RWPE2 (cell line): ENCODE data around the gene SMCHD1.
"Not testable (repeated sequence)": the region's sequence is repeated elsewhere in the genome, so short reads cannot be mapped to it uniquely, and the experiment has no call there.

Experiments used
- ATAC-seq: fragments of 200-7000 bp; cut with Tn5 transposase; 3 replicates; pipeline ENCODE4 v1.9.1; 2021; ENCODE audit warnings: low read depth
- DNase-seq: peaks from one replicate; pipeline ENCODE4 v3.0.0-alpha.2; 2020; ENCODE audit warnings: low spot score
- H3K27ac ChIP-seq: fragments of 450-650 bp; 2 replicates; pipeline ENCODE4 v1.5.1; 2017; ENCODE audit warnings: mild to moderate bottlenecking; ENCODE audit not compliant: poor library complexity, severe bottlenecking
- H3K27me3 ChIP-seq: fragments of 250-450 bp; sonication (Bioruptor Pico); 2 replicates; pipeline ENCODE4 v1.5.1; 2021; ENCODE audit warnings: mild to moderate bottlenecking, moderate library complexity; ENCODE audit not compliant: insufficient read depth, poor library complexity, severe bottlenecking
- H3K36me3 ChIP-seq: fragments of 250-450 bp; sonication (Bioruptor Pico); 2 replicates; pipeline ENCODE4 v1.5.1; 2020; ENCODE audit warnings: low read depth, mild to moderate bottlenecking, moderate library complexity
- H3K4me1 ChIP-seq: fragments of 250-450 bp; sonication (Bioruptor Pico); 2 replicates; pipeline ENCODE4 v1.5.1; 2021; ENCODE audit warnings: mild to moderate bottlenecking, moderate library complexity; ENCODE audit not compliant: insufficient read depth, poor library complexity, severe bottlenecking
- H3K4me3 ChIP-seq: fragments of 250-450 bp; sonication (Bioruptor Pico); 2 replicates; pipeline ENCODE4 v1.5.1; 2021; ENCODE audit warnings: mild to moderate bottlenecking, moderate library complexity; ENCODE audit not compliant: severe bottlenecking
- H3K9me3 ChIP-seq: fragments of 250-450 bp; sonication (Bioruptor Pico); 2 replicates; pipeline ENCODE4 v1.5.1; 2021; ENCODE audit warnings: mild to moderate bottlenecking, moderate library complexity; ENCODE audit not compliant: severe bottlenecking
- CTCF ChIP-seq: fragments of 450-650 bp; IDR thresholded peaks from one replicate; pipeline ENCODE4 v1.5.1; 2017; ENCODE audit warnings: mild to moderate bottlenecking, moderate library complexity; ENCODE audit not compliant: poor library complexity, severe bottlenecking

Gene SMCHD1

GRCh38 chr18:2719040-2719439 is 63.5 kb downstream of the SMCHD1 start:
- no peak for TF ChIP-seq CTCF
- Histone ChIP-seq H3K4me1 (no peaks in the 10 kb centered on the region), H3K4me3 (no peak overlapping the region), H3K27ac (no peak overlapping the region), H3K27me3 (no peaks in the 10 kb centered on the region), H3K36me3 (peaks cover 91% of the 10 kb centered on the region), H3K9me3 (peaks cover 3% of the 10 kb centered on the region)
- no peak for ATAC-seq
- no peak for DNase-seq

DNA sequence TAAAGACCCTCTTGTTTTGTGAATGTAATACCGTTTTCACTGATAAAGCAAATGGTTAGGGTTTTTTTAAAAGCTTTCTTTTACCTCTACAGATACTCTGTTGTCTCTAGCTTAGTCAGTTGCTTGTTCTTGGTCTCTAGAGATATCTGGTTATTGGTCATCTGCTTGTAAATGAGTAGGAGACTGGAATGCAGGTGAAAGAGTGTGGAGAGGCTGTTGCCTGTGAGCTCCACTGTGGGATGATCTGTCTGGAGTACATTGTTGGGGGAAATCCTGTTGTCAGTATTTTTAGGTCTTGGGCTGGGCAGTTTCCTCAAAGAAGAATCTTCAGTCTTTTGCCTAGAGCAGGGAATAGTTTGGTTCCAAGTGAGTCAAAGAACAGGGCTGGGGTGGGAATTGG is 67.7 kb downstream of the SMCHD1 start:
- no peak overlapping the region for H3K4me3 ChIP-seq
- peaks cover 100% of the 10 kb centered on the region for H3K36me3 ChIP-seq
- TF ChIP-seq CTCF, result no peak
- no peak overlapping the region for H3K27ac ChIP-seq
- no peaks in the 10 kb centered on the region for H3K27me3 ChIP-seq
- H3K4me1 ChIP-seq, result no peaks in the 10 kb centered on the region
- DNase-seq (no peak), ATAC-seq (no peak; the same call in 2 of the 3 replicates)
- H3K9me3 ChIP-seq, result peaks cover 3% of the 10 kb centered on the region

DNA sequence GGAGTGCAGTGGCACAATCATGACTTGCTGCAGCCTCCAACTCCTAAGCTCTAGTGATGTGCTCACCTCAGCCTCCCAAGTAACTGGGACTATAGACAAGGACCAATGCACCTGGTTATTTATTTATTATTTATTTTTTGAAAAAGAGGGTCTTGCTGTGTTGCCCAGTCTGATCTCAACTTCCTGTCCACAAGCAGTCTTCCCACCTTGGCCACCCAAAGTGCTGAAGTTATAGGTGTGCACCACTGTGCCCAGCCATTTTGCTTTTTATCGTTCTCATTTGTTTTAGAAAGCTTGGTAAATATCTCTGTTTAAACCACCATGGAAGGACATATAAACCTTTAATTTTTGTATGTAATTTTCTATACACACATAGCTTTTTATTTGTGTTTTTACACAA is 74.2 kb downstream of the SMCHD1 start:
- H3K9me3 ChIP-seq, result no peaks in the 10 kb centered on the region
- peaks cover 97% of the 10 kb centered on the region for H3K36me3 ChIP-seq
- no peak for TF ChIP-seq CTCF
- H3K4me3 ChIP-seq, result no peak overlapping the region
- ATAC-seq (no peak), DNase-seq (no peak)
- H3K27ac ChIP-seq, result no peak overlapping the region
- no peaks in the 10 kb centered on the region for H3K27me3 ChIP-seq
- no peaks in the 10 kb centered on the region for H3K4me1 ChIP-seq

DNA sequence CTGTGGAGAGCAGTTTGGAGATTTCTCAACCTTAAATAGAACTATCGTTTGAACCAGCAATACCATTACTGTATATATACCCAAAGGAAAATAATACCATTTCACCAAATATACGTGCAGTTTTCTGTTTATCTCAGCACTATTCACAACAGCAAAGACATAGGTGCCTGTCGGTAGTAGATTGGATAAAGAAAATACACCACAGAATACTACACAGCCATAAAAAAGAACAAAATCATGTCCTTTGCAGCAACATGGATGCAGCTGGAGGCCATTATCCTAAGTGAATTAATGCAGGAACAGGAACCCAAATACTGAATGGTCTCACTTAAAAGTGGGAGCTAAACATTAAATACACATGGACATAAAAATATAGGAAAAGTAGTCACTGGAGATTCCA is 81.3 kb downstream of the SMCHD1 start:
- H3K4me3 ChIP-seq, result no peak overlapping the region

DNA sequence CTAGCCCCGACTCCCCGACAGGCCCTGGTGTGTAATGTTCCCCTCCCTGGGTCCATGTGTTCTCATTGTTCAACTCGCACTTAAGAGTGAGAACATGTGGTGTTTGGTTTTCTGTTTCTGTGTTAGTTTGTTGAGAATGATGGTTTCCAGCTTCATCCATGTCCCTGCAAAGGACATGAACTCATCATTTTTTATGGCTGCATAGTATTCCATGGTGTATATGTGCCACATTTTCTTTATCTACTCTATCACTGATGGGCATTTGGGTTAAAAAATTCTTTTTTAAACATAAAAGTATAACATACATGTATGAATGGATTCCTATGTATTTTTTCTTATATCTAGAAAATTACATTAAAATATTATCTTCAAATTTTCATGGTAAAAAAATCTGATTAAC is 84.6 kb downstream of the SMCHD1 start:
- H3K27ac ChIP-seq, ATAC-seq, H3K27me3 ChIP-seq, H3K4me3 ChIP-seq, H3K4me1 ChIP-seq, DNase-seq, H3K9me3 ChIP-seq: not testable (repeated sequence)
- peaks cover 91% of the 10 kb centered on the region for H3K36me3 ChIP-seq

More for the DNA sequence above, 81.3 kb downstream of the SMCHD1 start:
- Histone ChIP-seq H3K36me3 (peaks cover 92% of the 10 kb centered on the region), H3K27ac (no peak overlapping the region), H3K4me1 (no peaks in the 10 kb centered on the region), H3K9me3 (no peaks in the 10 kb centered on the region), H3K27me3 (no peaks in the 10 kb centered on the region)
- no peak for ATAC-seq
- DNase-seq, result no peak
- no peak for TF ChIP-seq CTCF
